ENCODE measurements around the gene TSC22D2. TPM values are rescaled to one million over a fixed set of nuclear protein-coding genes. Genes with fewer than 3 reads are reported as not detected.

Gene TSC22D2
- total and polyA plus RNA-seq, 2 donors from 2014 or later = 13.4 to 25.3 TPM

- Histone ChIP-seq H3K4me1 (ENCODE audit: control insufficient read depth in 2 of 3, insufficient read depth in 2 of 3, low read depth in 1 of 3, low read length in 3 of 3) (no peaks in the 10 kb centered on the region), H3K4me3 (ENCODE audit: low read length in 3 of 3) (no peak overlapping the region), H3K9ac (ENCODE audit: low read length in 3 of 3) (no peak overlapping the region), H3K27me3 (ENCODE audit: control insufficient read depth, insufficient read depth, low read length) (no peaks in the 10 kb centered on the region), H3K36me3 (ENCODE audit: control insufficient read depth in 2 of 3, insufficient read depth in 3 of 3, low read length in 3 of 3) (no peaks in the 10 kb centered on the region), H3K9me3 (ENCODE audit: control insufficient read depth in 2 of 3, insufficient read depth in 1 of 3, low read length in 3 of 3) (no peaks in the 10 kb centered on the region), H3K27ac (ENCODE audit: low read depth in 2 of 2, low read length in 2 of 2) (no peak overlapping the region)
- no peak for TF ChIP-seq CTCF (IDR thresholded peaks at IDR 0.05; ENCODE audit: borderline replicate concordance, extremely low read depth, insufficient read depth)
- DNase-seq = no peak
- no peak for FAIRE-seq
- intact Hi-C loops (cut with DNase I) = no loop called here
Observed at GRCh38 chr3:150396491-150396890, 11.6 kb upstream of the TSC22D2 start.

DNA sequence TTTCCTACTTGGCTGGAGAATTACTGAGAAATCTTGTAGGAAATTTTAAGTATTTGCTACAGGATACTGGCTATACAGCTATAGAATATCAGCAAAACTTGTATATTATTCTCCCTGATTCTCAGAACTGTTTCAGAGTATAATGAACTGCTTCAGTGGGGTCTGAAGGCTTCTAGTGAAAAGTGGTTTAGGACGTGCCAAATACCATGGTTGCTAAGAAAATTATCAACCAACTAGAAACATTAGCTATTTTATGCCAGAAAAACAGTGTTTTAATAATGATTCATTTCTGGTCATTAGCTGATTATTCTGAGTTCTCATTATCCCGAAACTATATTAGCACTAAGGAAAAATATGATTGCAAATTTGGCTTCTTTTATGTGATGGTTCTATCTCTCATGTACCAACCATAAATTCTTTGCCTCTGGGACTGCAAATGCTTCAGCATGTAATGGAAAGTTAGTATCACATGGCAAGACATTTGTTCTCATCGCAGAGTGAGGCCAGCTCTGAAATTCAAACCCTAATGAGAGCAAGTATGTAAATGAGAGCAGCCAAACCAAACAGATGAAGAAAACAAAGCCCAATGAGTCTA, 11.0 kb upstream of the TSC22D2 start:
- no peak for TF ChIP-seq CTCF (IDR thresholded peaks at IDR 0.05; ENCODE audit: borderline replicate concordance, extremely low read depth, insufficient read depth)
- peak in 1 of 5 donors; percentile 59 for DNase-seq
- Histone ChIP-seq H3K9me3 (ENCODE audit: control insufficient read depth in 2 of 3, insufficient read depth in 1 of 3, low read length in 3 of 3) (no peaks in the 10 kb centered on the region), H3K9ac (ENCODE audit: low read length in 3 of 3) (no peak overlapping the region), H3K36me3 (ENCODE audit: control insufficient read depth in 2 of 3, insufficient read depth in 3 of 3, low read length in 3 of 3) (no peaks in the 10 kb centered on the region), H3K4me1 (ENCODE audit: control insufficient read depth in 2 of 3, insufficient read depth in 2 of 3, low read depth in 1 of 3, low read length in 3 of 3) (no peaks in the 10 kb centered on the region), H3K27ac (ENCODE audit: low read depth in 2 of 2, low read length in 2 of 2) (no peak overlapping the region), H3K4me3 (ENCODE audit: low read length in 3 of 3) (no peak overlapping the region), H3K27me3 (ENCODE audit: control insufficient read depth, insufficient read depth, low read length) (no peaks in the 10 kb centered on the region)
- intact Hi-C loops (cut with DNase I) = no loop called here
- no peak for FAIRE-seq

- Histone ChIP-seq H3K9me3 (ENCODE audit: control insufficient read depth in 2 of 3, insufficient read depth in 1 of 3, low read length in 3 of 3) (no peaks in the 10 kb centered on the region), H3K9ac (ENCODE audit: low read length in 3 of 3) (no peak overlapping the region), H3K27me3 (ENCODE audit: control insufficient read depth, insufficient read depth, low read length) (no peaks in the 10 kb centered on the region), H3K4me3 (ENCODE audit: low read length in 3 of 3) (no peak overlapping the region), H3K27ac (ENCODE audit: low read depth in 2 of 2, low read length in 2 of 2) (no peak overlapping the region), H3K4me1 (ENCODE audit: control insufficient read depth in 2 of 3, insufficient read depth in 2 of 3, low read depth in 1 of 3, low read length in 3 of 3) (no peaks in the 10 kb centered on the region), H3K36me3 (ENCODE audit: control insufficient read depth in 2 of 3, insufficient read depth in 3 of 3, low read length in 3 of 3) (no peaks in the 10 kb centered on the region)
- FAIRE-seq (no peak), DNase-seq (no peak)
- intact Hi-C loops (cut with DNase I) = no loop called here
- no peak for TF ChIP-seq CTCF (IDR thresholded peaks at IDR 0.05; ENCODE audit: borderline replicate concordance, extremely low read depth, insufficient read depth)
Observed at GRCh38 chr3:150399060-150399459, 9.0 kb upstream of the TSC22D2 start.

GRCh38 chr3:150401285-150401684, 6.8 kb upstream of the TSC22D2 start:
- Histone ChIP-seq H3K9ac (ENCODE audit: low read length in 3 of 3) (no peak overlapping the region), H3K4me3 (ENCODE audit: low read length in 3 of 3) (no peak overlapping the region), H3K4me1 (ENCODE audit: control insufficient read depth in 2 of 3, insufficient read depth in 2 of 3, low read depth in 1 of 3, low read length in 3 of 3) (no peaks in the 10 kb centered on the region), H3K27ac (ENCODE audit: low read depth in 2 of 2, low read length in 2 of 2) (no peak overlapping the region), H3K9me3 (ENCODE audit: control insufficient read depth in 2 of 3, insufficient read depth in 1 of 3, low read length in 3 of 3) (no peaks in the 10 kb centered on the region), H3K36me3 (ENCODE audit: control insufficient read depth in 2 of 3, insufficient read depth in 3 of 3, low read length in 3 of 3) (no peaks in the 10 kb centered on the region), H3K27me3 (ENCODE audit: control insufficient read depth, insufficient read depth, low read length) (no peaks in the 10 kb centered on the region)
- no peak for DNase-seq
- no peak for FAIRE-seq
- intact Hi-C loops (cut with DNase I) = no loop called here
- TF ChIP-seq CTCF (IDR thresholded peaks at IDR 0.05; ENCODE audit: borderline replicate concordance, extremely low read depth, insufficient read depth) = no peak
